ENCODE data around the gene GNG12. TPM values are rescaled to one million over a fixed set of nuclear protein-coding genes. Genes with fewer than 3 reads are reported as not detected.

The GNG12 gene
- 224 and 362 TPM in 2 replicates for total RNA-seq (2014; rRNA removed; shearing (Covaris generic); ENCODE audit: low replicate concordance)

GRCh38 chr1:67832737-67833601 lies at the start of gene GNG12:
GNG12 (minus strand) TSS chr1:67833467; CDS start chr1:67707686, 125,781 bp downstream.
- DNase-seq: peak; percentile 90
- H3K4me3 ChIP-seq: peak within 1 kb of the TSS; percentile 94
- H3K9me3 ChIP-seq: no peaks in the 10 kb centered on the region
- H3K36me3 ChIP-seq: peaks cover 34% of the 10 kb centered on the region
- no peaks in the 10 kb centered on the region for H3K27me3 ChIP-seq

GRCh38 chr1:67882196-67882958 lies 49.1 kb upstream of the GNG12 start:
- Histone ChIP-seq H3K9me3 (0 out of 2 replicates have a peak, but pooled peaks cover 2% of the 10 kb centered on the region), H3K4me3 (no peak overlapping the region), H3K27me3 (no peaks in the 10 kb centered on the region), H3K36me3 (no peaks in the 10 kb centered on the region)
- no peak for DNase-seq

DNA sequence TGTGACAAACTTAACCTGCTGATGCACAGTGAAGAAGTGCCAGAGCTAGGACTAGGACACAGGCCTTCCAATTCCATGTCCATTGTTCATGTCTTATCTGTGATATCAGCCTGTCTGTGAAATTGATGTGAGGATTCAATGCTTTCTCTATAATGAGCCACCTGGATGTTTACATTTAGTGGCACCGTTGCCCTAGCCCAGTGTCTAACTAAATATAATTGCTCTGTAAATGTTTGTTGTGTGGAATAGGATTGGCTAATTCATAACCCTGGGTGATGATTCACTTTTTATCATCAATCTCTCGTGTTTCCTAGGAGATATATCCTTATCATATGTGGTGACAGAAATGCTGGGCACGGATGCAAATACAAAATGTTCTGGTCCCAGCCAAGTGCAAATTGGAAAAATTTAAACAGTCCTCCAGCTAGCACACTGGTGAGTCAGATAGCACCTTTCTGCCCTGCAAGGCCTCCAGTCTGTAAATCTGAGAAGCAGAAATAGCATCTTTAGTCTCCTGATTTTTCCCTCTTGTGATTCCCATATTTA lies 46.9 kb upstream of the GNG12 start:
- Histone ChIP-seq H3K9me3 (peaks cover 4% of the 10 kb centered on the region; the same call in 1 of the 2 replicates), H3K27me3 (no peaks in the 10 kb centered on the region), H3K36me3 (no peaks in the 10 kb centered on the region), H3K4me3 (no peak overlapping the region)
- peak; percentile 63 for DNase-seq

DNA sequence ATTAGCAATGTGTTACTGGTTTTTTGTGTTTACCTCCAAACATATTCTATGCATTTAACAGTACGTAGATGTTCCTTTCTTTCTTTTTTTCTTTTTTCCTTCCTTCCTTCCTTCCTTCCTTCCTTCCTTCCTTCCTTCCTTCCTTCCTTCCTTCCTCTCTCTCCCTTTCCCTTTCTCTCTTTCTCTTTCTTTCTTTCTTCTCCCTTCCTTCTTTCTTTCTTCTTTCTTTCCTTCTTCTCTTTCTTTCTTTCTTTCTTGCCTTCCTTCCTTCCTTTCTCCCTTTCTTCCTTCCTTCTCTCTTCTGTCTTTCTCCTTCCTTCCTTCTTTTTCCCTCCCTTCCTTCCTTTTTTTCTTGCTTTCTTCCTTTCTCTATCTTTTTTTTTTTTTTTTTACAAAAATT lies 46.2 kb upstream of the GNG12 start:
- H3K27me3 ChIP-seq: no peaks in the 10 kb centered on the region
- no peak for DNase-seq
- H3K9me3 ChIP-seq: peaks cover 4% of the 10 kb centered on the region; the same call in 1 of the 2 replicates
- H3K36me3 ChIP-seq: no peaks in the 10 kb centered on the region
- no peak overlapping the region for H3K4me3 ChIP-seq

GRCh38 chr1:67874501-67875111 lies 41.3 kb upstream of the GNG12 start:
- DNase-seq: no peak
- no peaks in the 10 kb centered on the region for H3K36me3 ChIP-seq
- no peak overlapping the region for H3K4me3 ChIP-seq
- H3K9me3 ChIP-seq: peaks cover 2% of the 10 kb centered on the region; the same call in 1 of the 2 replicates
- H3K27me3 ChIP-seq: no peaks in the 10 kb centered on the region

GRCh38 chr1:67869233-67869632 lies 36.0 kb upstream of the GNG12 start:
- Histone ChIP-seq H3K36me3 (no peaks in the 10 kb centered on the region), H3K9me3 (no peaks in the 10 kb centered on the region), H3K27me3 (no peaks in the 10 kb centered on the region), H3K4me3 (no peak overlapping the region)
- DNase-seq: no peak

- H3K36me3 ChIP-seq: no peaks in the 10 kb centered on the region
- no peaks in the 10 kb centered on the region for H3K9me3 ChIP-seq
- no peak for DNase-seq
- no peaks in the 10 kb centered on the region for H3K27me3 ChIP-seq
- H3K4me3 ChIP-seq: no peak overlapping the region
Measured at GRCh38 chr1:67863637-67864036, 30.4 kb upstream of the GNG12 start.

GRCh38 chr1:67862685-67863084 lies 29.4 kb upstream of the GNG12 start:
- Histone ChIP-seq H3K9me3 (no peaks in the 10 kb centered on the region), H3K4me3 (no peak overlapping the region), H3K27me3 (no peaks in the 10 kb centered on the region), H3K36me3 (no peaks in the 10 kb centered on the region)
- DNase-seq: no peak

GRCh38 chr1:67861856-67862516 lies 28.7 kb upstream of the GNG12 start:
- Histone ChIP-seq H3K9me3 (no peaks in the 10 kb centered on the region), H3K4me3 (no peak overlapping the region), H3K27me3 (no peaks in the 10 kb centered on the region), H3K36me3 (no peaks in the 10 kb centered on the region)
- DNase-seq: no peak

DNA sequence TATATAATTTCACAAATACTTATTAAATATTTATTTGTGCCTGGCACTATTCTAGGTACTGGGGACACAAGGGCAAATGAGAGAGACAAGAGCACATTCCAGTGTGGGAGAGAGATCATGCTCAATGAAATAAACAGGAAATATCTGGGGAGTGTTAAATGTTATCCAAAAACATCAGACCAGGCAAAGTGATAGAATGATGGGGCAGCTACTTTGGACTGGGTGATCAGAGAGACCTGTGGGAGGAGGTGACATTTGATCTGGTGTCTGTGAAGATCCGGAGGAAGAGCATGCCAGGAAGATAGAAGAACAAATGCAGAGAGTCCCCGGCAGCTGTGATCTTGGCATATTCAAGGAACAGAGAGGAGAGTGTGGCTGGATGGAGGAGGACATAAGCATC lies 27.5 kb upstream of the GNG12 start:
- no peak for DNase-seq
- no peaks in the 10 kb centered on the region for H3K36me3 ChIP-seq
- H3K9me3 ChIP-seq: no peaks in the 10 kb centered on the region
- no peaks in the 10 kb centered on the region for H3K27me3 ChIP-seq
- no peak overlapping the region for H3K4me3 ChIP-seq

GRCh38 chr1:67856921-67857320 lies 23.7 kb upstream of the GNG12 start:
- no peaks in the 10 kb centered on the region for H3K36me3 ChIP-seq
- no peak for DNase-seq
- no peaks in the 10 kb centered on the region for H3K27me3 ChIP-seq
- H3K4me3 ChIP-seq: no peak overlapping the region
- H3K9me3 ChIP-seq: no peaks in the 10 kb centered on the region

GRCh38 chr1:67855961-67856360 lies 22.7 kb upstream of the GNG12 start:
- no peaks in the 10 kb centered on the region for H3K27me3 ChIP-seq
- no peaks in the 10 kb centered on the region for H3K9me3 ChIP-seq
- DNase-seq: no peak
- no peaks in the 10 kb centered on the region for H3K36me3 ChIP-seq
- no peak overlapping the region for H3K4me3 ChIP-seq

DNA sequence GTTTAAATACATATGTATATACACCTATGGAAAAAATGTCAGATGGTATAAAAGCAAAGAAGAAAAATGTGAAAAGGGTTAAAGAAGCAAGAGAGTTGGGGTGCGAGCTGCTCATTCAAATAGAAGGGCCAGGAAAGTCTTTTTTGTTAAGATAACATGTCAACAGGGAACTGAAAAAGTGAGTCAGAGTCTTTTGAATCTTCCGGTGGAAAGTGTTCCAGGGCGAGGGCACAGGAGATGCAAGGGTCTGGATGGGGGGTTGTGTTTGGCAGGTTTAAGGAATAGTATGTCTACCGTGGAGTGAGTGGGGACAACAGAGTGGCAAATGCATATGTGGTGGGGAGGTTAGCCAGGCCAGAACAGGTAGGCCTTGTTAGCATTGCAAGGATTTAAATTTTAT lies 22.2 kb upstream of the GNG12 start:
- no peak overlapping the region for H3K4me3 ChIP-seq
- H3K27me3 ChIP-seq: no peaks in the 10 kb centered on the region
- no peak for DNase-seq
- no peaks in the 10 kb centered on the region for H3K36me3 ChIP-seq
- H3K9me3 ChIP-seq: no peaks in the 10 kb centered on the region

- no peaks in the 10 kb centered on the region for H3K36me3 ChIP-seq
- DNase-seq: peak; percentile 67
- H3K27me3 ChIP-seq: no peaks in the 10 kb centered on the region
- no peak overlapping the region for H3K4me3 ChIP-seq
- no peaks in the 10 kb centered on the region for H3K9me3 ChIP-seq
Measured at GRCh38 chr1:67853704-67854103, 20.4 kb upstream of the GNG12 start.

DNA sequence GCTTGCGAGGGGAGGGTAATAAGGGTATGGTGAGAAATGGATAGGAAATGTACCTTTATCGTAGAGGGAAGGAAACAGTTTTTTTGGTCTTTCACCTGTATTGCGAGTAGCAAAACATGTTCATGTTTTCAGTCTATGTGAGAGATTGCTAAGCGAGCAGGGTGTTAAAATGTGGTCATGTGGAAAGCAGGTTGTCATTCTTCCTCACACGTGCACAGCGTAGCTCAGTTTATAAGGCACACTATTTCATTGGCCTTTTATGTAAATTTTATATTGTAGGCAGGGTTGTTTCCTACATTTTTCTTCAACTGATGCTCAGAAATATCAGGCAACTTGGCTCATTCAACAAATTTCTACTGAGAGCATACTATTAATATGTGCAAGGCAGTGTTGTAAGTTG lies 18.5 kb upstream of the GNG12 start:
- Histone ChIP-seq H3K27me3 (no peaks in the 10 kb centered on the region), H3K36me3 (no peaks in the 10 kb centered on the region), H3K4me3 (no peak overlapping the region), H3K9me3 (no peaks in the 10 kb centered on the region)
- DNase-seq: no peak

DNA sequence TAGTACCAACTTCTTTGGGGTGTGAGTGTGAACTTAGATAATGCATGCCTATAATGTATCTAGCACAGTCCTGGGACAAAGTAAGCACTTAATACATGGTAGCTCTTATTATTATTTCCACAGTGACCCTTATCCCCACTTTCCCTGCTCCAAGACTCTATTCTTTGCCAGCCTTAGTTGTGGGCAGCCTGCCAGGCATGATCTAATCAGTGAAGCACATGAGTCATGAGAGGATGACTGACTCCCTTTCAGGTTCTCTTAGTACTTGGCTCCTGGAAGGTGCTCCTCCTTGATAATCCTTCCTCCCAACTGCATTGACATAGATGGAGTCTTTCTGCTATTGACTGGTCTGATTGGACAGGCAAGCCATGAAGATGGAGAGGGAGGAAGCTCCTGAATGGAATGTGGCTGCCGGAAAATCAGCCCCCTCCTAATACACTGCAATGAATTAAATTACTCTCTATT lies 17.4 kb upstream of the GNG12 start:
- Histone ChIP-seq H3K4me3 (no peak overlapping the region), H3K27me3 (no peaks in the 10 kb centered on the region), H3K9me3 (no peaks in the 10 kb centered on the region), H3K36me3 (no peaks in the 10 kb centered on the region)
- peak; percentile 85 for DNase-seq
